DOHH2 (cell line): ENCODE results near the gene NPL.

Experiments used
- EZH2phosphoT487 ChIP-seq: fragments of 200-600 bp; sonication (generic); IDR thresholded peaks from 2 replicates; pipeline ENCODE4 v1.6.1; 2017; ENCODE audit warnings: borderline replicate concordance, mild to moderate bottlenecking, antibody characterized with exemption, low read length, moderate library complexity, mixed read lengths
- TF ChIP-seq, protein P1 (sequence below): fragments of 200-600 bp; sonication (generic); IDR thresholded peaks from one replicate; pipeline ENCODE4 v1.5.1; 2014; ENCODE audit warnings: antibody characterized with exemption, mild to moderate bottlenecking, low read depth, low read length; ENCODE audit not compliant: poor library complexity, severe bottlenecking

DNA sequence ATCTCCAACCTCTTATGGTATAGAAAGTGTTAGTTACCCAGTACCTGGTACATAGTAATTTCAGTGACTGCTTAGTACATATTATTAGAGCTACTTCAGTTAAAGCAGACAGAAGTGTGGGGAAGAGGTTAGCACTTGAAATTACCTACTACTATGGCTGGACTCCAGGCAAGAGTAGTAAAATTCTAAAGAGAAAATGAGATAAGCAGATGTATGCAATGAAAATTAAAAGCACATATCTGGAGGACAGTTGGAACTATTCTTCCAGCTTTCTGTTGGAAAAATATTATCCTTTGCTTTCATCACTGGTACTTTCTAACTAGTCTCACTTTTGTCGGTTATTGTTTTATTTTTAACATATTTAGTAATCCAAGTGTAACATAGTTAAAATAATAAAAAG lies 73.3 kb downstream of the NPL start:
- TF ChIP-seq, protein P1, sequence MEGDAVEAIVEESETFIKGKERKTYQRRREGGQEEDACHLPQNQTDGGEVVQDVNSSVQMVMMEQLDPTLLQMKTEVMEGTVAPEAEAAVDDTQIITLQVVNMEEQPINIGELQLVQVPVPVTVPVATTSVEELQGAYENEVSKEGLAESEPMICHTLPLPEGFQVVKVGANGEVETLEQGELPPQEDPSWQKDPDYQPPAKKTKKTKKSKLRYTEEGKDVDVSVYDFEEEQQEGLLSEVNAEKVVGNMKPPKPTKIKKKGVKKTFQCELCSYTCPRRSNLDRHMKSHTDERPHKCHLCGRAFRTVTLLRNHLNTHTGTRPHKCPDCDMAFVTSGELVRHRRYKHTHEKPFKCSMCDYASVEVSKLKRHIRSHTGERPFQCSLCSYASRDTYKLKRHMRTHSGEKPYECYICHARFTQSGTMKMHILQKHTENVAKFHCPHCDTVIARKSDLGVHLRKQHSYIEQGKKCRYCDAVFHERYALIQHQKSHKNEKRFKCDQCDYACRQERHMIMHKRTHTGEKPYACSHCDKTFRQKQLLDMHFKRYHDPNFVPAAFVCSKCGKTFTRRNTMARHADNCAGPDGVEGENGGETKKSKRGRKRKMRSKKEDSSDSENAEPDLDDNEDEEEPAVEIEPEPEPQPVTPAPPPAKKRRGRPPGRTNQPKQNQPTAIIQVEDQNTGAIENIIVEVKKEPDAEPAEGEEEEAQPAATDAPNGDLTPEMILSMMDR = no peak
- TF ChIP-seq EZH2phosphoT487 = no peak
